Measurements from ENCODE around the gene KLHL24.
"Not testable (repeated sequence)": the region's sequence is repeated elsewhere in the genome, so short reads cannot be mapped to it uniquely, and the experiment has no call there.

The KLHL24 gene

GRCh38 chr3:183620252-183620628, 15.2 kb upstream of the KLHL24 start:
- no peak for DNase-seq
- no peak for TF ChIP-seq GATA1 (IDR thresholded peaks at IDR 0.05; ENCODE audit: low read depth, low read length)
- no peak for TF ChIP-seq POLR2A (IDR thresholded peaks at IDR 0.05; ENCODE audit: low read length)

DNA sequence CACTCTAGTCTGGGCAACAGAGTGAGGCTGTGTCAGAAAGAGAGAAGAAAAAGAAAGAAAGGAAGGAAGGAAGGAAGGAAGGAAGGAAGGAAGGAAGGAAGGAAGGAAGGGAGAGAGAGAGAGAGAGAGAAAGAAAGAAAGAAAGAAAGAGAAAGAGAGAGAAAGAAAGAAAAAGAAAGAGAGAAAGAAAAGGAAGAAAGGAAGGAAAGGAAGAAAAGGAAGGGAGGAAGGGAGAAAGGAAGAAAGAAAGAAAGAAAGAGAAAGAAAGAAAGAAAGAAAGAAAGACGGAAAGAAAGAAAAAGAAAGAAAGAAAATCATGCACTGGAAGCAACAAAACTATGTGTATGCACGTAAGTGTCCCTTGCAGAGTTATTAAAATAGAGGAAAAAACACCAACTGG, 12.9 kb upstream of the KLHL24 start:
- not testable (repeated sequence) for DNase-seq

DNA sequence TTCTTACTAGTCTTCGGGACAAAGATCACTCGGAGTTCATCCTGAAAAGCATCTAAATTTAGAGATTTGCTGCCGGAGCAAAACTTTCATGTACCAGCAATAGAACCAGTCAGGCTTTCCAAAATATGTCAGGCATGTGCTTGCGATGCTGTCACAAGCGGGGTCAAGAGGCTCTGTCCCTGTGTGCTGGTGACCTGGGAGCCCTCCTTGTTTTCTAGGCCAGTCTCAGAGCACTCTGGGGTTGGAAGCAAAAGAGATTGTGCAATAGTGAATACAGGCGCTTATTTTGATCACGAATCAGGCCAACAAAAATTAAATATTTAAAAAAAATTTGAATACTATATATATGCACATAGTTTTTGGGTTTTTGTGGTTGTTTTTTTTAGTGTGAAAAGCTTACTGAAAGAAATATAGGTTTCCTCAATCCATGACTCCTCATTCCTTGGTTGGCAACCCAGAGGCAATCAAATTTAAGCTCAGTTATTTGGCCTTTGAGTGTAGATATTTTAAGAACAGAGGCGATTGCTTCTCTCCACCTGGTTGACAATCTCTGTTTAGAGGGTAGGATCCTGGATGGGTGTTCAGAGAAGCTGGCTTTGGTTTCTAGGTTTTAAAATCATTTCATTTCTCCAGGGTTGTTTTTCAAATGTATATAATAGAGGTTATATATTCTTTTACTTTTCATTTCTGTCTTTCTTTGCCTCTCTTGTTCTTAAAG, 8.4 kb upstream of the KLHL24 start:
- no peak for DNase-seq
- TF ChIP-seq GATA1 (IDR thresholded peaks at IDR 0.05; ENCODE audit: low read depth, low read length) (no peak), POLR2A (IDR thresholded peaks at IDR 0.05; ENCODE audit: low read length) (no peak)

DNA sequence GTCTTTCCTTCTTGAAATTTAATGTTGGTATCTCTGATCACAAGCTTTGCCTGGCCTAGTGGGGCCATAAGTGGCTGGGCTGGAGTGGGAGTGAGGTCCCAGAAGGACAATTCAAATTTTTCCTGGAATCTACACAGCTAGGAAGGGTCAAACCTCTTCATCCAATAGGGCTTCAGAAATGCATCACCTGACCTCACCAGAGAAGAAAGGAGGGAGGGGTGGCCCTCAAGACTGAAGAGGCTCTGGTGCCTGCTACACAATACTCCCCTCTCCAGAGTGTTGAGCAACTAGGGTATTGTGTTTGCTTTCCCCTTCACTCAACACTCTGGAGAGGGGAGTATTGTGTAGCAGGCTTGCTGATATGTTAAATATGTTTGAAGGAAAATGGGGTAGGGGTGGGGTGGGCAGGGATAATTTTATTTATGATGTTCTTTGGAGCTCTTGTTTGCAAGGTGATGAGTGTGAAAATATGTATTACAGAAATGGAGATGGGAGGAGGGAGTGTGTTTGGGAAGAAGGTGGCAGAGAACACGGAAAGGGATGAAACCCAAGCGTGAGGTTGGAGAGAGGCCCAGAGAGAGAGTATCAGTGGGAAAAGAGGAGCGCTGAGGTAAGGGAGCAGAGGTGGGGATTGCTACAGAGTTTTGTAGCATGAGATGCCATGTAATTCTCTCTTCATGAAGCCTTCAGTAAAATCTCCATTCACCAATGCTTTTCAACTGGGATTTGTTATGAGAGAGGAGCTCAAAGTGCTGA, 5.7 kb upstream of the KLHL24 start:
- no peak for DNase-seq
- no peak for TF ChIP-seq POLR2A (IDR thresholded peaks at IDR 0.05; ENCODE audit: low read length)

DNA sequence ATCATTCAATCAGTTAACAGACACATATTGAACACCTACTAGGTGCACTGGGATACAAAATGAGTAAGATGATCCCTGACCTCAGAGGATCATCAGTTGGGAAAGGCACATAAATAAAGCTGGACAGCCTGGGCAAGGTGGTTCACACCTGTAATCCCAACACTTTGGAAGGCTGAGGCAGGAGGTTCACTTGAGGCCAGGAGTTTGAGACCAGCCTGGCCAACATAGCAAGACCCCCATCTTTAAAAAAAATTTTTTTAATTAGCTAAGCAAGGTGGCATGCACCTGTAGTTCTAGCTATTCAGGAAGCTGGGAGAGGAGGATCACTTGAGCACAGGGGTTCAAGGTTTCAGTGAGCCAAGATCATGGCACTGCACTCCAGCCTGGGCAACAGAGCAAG, 3.7 kb upstream of the KLHL24 start:
- no peak for DNase-seq

DNA sequence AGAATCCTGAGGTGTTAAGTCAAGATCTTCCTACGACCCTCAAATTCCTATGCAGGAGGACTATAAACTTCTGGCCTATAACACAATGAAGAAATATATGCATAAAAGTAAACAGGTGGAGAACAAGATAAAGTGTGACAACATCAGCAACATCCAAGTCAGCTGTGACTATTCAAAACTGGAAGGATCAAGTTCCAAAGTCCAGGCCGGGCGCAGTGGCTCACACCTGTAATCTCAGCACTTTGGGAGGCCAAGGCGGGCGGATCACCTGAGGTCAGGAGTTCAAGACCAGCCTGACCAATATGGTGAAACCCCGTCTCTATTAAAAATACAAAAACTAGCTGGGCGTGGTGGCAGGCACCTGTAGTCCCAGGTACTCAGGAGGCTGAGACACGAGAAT, 2.7 kb upstream of the KLHL24 start:
- not testable (repeated sequence) for DNase-seq

More for the DNA sequence above, 3.7 kb upstream of the KLHL24 start:
- TF ChIP-seq GATA1 (IDR thresholded peaks at IDR 0.05; ENCODE audit: low read depth, low read length) (no peak), POLR2A (IDR thresholded peaks at IDR 0.05; ENCODE audit: low read length) (no peak)

DNA sequence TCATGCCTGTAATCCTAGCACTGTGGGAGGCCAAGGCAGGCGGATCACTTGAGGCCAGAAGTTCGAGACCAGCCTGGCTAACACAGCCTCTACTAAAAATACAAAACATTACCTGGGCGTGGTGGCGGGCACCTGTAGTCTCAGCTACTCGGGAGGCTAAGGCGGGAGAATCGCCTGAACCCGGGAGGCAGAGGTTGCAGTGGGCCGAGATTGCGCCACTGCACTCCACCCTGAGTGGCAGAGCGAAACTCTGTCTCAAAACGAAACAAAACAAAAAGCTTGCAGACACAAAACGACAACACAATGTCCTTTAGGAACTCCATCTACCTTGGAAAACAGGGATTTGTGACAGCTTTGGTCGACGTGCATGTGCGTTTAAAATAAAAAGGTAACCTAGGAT, 716 bp upstream of the KLHL24 start:
- TF ChIP-seq GATA1 (IDR thresholded peaks at IDR 0.05; ENCODE audit: low read depth, low read length) = no peak
- no peak for TF ChIP-seq POLR2A (IDR thresholded peaks at IDR 0.05; ENCODE audit: low read length)
- no peak for DNase-seq

GRCh38 chr3:183635107-183635430, 354 bp upstream of the KLHL24 start:
- DNase-seq = no peak
- TF ChIP-seq GATA1 (IDR thresholded peaks at IDR 0.05; ENCODE audit: low read depth, low read length) (no peak), POLR2A (IDR thresholded peaks at IDR 0.05; ENCODE audit: low read length) (no peak)

DNA sequence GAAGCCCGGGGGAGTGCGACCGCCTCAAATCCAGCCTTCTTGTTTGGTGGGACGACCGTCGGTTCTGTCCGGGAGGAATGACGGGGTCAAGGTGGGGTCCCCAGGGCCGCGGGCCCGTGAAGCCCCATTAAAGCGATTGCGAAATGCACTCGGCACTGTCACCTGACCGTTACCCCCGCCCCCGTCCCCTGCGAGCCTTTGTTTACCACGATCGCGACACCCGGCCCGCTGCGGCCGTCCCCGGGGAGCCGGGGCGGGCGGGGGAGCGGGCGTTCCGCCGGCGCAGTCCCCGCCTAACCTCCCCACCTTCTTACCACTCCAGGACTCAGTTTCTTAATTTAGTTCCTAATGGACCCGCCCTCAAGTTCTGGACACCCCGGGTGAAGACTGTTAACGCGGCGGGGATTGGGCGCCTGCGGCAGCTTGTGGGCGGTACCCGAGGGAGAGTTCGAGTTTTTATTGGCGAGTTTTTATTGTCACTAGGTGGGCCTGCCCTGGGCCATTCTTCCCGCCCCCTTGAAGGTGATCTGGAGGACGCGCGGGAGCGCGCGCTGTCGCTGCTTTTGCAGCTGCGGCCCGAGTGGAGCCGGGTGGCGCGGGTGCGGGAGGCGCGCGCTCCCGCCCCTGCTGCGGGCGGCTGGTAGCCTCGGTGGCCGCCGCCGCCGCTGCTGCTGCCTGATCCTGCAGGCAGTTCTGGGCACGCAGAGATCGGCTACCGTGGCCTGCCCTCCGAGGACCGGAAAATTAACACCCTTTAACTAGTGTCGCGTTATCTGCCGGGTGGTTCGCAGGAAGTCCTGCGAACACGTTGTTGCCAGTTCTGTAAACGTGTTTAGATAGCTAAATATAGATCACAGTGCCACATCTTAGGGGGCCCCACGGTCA, 1.0 kb downstream of the KLHL24 start:
- DNase-seq = peak; percentile 96
- no peak for TF ChIP-seq GATA1 (IDR thresholded peaks at IDR 0.05; ENCODE audit: low read depth, low read length)
- TF ChIP-seq POLR2A (IDR thresholded peaks at IDR 0.05; ENCODE audit: low read length) = peak; percentile 27

GRCh38 chr3:183637106-183637486, 1.7 kb downstream of the KLHL24 start:
- DNase-seq = no peak
- TF ChIP-seq GATA1 (IDR thresholded peaks at IDR 0.05; ENCODE audit: low read depth, low read length) = no peak
- TF ChIP-seq POLR2A (IDR thresholded peaks at IDR 0.05; ENCODE audit: low read length) = no peak

DNA sequence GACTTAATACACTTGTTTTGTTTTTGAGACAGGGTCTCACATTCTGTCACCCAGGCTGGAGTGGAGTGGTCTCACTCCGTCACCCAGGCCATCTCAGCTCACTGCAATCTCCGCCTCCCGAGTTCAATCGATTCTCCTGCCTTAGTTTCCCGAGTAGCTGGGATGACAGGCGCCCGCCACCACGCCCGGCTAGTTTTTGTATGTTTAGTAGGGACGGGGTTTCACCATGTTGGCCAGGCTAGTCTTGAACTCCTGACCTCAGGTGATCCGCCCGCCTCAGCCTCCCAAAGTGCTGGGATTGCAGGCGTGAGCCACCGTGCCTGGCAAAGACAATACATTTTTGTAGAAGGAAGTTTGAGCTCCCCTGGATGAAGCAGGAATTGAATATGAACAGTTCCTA, 2.2 kb downstream of the KLHL24 start:
- DNase-seq = not testable (repeated sequence)

- no peak for DNase-seq
- TF ChIP-seq GATA1 (IDR thresholded peaks at IDR 0.05; ENCODE audit: low read depth, low read length) = no peak
- no peak for TF ChIP-seq POLR2A (IDR thresholded peaks at IDR 0.05; ENCODE audit: low read length)
Measured at GRCh38 chr3:183638101-183638852, 2.9 kb downstream of the KLHL24 start.

GRCh38 chr3:183640635-183641034, 5.2 kb downstream of the KLHL24 start:
- DNase-seq = not testable (repeated sequence)

- DNase-seq = no peak
- TF ChIP-seq GATA1 (IDR thresholded peaks at IDR 0.05; ENCODE audit: low read depth, low read length) (no peak), POLR2A (IDR thresholded peaks at IDR 0.05; ENCODE audit: low read length) (no peak)
Measured at GRCh38 chr3:183641882-183642281, 6.5 kb downstream of the KLHL24 start.
